B cell (primary cell): ENCODE measurements around the gene MYB.

ENCODE experiments used
- EZH2 ChIP-seq: IDR thresholded peaks from 2 replicates; pipeline ENCODE4 v1.6.1; 2012; ENCODE audit warnings: borderline replicate concordance, low read depth, mild to moderate bottlenecking, moderate library complexity, low read length; ENCODE audit not compliant: insufficient read depth, poor library complexity, severe bottlenecking
- TF ChIP-seq, protein P1 (sequence below): fragments of 200-600 bp; IDR thresholded peaks from one replicate; pipeline ENCODE4 v1.8.0; 2022; ENCODE audit warnings: antibody characterized with exemption, mild to moderate bottlenecking

DNA sequence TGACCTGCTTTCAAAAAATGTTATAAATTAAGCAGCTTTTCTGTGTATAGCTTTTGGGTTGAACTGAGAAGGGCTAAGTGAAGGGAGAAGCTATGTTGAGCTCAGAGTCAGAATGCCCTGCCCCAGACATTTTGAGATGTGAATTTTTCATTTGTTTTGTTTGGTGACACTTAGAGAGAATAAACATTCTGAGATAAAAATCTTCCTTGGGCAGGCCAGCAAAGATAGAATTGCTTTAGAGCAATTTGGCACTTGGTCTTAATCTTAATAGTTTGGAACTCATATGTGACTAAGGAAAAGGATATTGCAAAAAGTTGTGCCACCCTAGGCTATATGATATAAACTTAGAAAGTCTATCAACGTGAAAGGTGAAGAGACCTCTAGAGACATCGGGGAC, 30.2 kb downstream of the MYB start:
- TF ChIP-seq, protein P1, sequence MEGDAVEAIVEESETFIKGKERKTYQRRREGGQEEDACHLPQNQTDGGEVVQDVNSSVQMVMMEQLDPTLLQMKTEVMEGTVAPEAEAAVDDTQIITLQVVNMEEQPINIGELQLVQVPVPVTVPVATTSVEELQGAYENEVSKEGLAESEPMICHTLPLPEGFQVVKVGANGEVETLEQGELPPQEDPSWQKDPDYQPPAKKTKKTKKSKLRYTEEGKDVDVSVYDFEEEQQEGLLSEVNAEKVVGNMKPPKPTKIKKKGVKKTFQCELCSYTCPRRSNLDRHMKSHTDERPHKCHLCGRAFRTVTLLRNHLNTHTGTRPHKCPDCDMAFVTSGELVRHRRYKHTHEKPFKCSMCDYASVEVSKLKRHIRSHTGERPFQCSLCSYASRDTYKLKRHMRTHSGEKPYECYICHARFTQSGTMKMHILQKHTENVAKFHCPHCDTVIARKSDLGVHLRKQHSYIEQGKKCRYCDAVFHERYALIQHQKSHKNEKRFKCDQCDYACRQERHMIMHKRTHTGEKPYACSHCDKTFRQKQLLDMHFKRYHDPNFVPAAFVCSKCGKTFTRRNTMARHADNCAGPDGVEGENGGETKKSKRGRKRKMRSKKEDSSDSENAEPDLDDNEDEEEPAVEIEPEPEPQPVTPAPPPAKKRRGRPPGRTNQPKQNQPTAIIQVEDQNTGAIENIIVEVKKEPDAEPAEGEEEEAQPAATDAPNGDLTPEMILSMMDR, result no peak
- no peak for TF ChIP-seq EZH2
